K562 (cell line): Measurements from ENCODE around the gene CCL13. TPM values are rescaled to one million over a fixed set of nuclear protein-coding genes. Genes with fewer than 3 reads are reported as not detected.
A peak's percentile ranks its signal among the peaks of the same experiment; 100 is the strongest.

ENCODE experiments used
- CBFA2T2 ChIP-seq: fragments of 450-650 bp; conservative IDR thresholded peaks from 2 replicates; pipeline ENCODE4 v1.6.1; 2017; ENCODE audit warnings: mild to moderate bottlenecking
- EHMT2 ChIP-seq: fragments of 450-650 bp; IDR thresholded peaks from 2 replicates; pipeline ENCODE4 v1.6.1; 2018; ENCODE audit warnings: antibody characterized with exemption
- ELK3 ChIP-seq: fragments of 450-650 bp; formaldehyde crosslinking; IDR thresholded peaks from 2 replicates; pipeline ENCODE4 v1.4.0; 2020; ENCODE audit warnings: mild to moderate bottlenecking
- EP400 ChIP-seq: fragments of 450-650 bp; IDR thresholded peaks from 2 replicates; pipeline ENCODE4 v1.6.1; 2017; ENCODE audit warnings: antibody characterized with exemption, mild to moderate bottlenecking, moderate library complexity
- ETS1 ChIP-seq: conservative IDR thresholded peaks from 2 replicates; pipeline ENCODE4 v1.6.1; 2011; ENCODE audit warnings: low read depth, mild to moderate bottlenecking, low read length; ENCODE audit not compliant: control insufficient read depth
- EWSR1 ChIP-seq: fragments of 450-650 bp; IDR thresholded peaks from 2 replicates; pipeline ENCODE4 v1.6.1; 2018; ENCODE audit warnings: borderline replicate concordance, mild to moderate bottlenecking, low read depth, moderate library complexity; ENCODE audit not compliant: partially characterized antibody
- FOXA3 ChIP-seq, 2 experiments: fragments of 450-650 bp in 1 of 2; sonication (generic) in 1 of 2; formaldehyde crosslinking; IDR thresholded peaks in 1 of 2; conservative IDR thresholded peaks in 1 of 2; 2 replicates each; pipeline versions ENCODE4 v1.4.0 to v1.8.0; 2020 to 2022; ENCODE audit warnings: mild to moderate bottlenecking in 2 of 2, missing genetic modification reagents in 1 of 2
- FOXP1 ChIP-seq: sonication (generic); formaldehyde crosslinking; IDR thresholded peaks from 2 replicates; pipeline ENCODE4 v1.8.0; 2022; ENCODE audit warnings: mild to moderate bottlenecking, missing genetic modification reagents
- FUS ChIP-seq: fragments of 200-400 bp; formaldehyde crosslinking; optimal IDR thresholded peaks from 2 replicates; pipeline ENCODE3; 2017; ENCODE audit warnings: low read depth, low read length
- GTF2B ChIP-seq: IDR thresholded peaks from 2 replicates; pipeline ENCODE4 v1.6.1; 2011; ENCODE audit not compliant: insufficient read length; ENCODE audit errors: extremely low read depth
- HDGF ChIP-seq: fragments of 450-650 bp; IDR thresholded peaks from 2 replicates; pipeline ENCODE4 v1.6.1; 2016
- IFI16 ChIP-seq: fragments of 250-450 bp; sonication (Bioruptor Pico); IDR thresholded peaks from 2 replicates; pipeline ENCODE4 v2.1.2; 2022; ENCODE audit warnings: mild to moderate bottlenecking, inconsistent platforms
- JUNB ChIP-seq: fragments of 450-650 bp; formaldehyde crosslinking; conservative IDR thresholded peaks from 2 replicates; pipeline ENCODE4 v1.4.0; 2020; ENCODE audit warnings: mild to moderate bottlenecking
- KAT8 ChIP-seq: fragments of 450-650 bp; IDR thresholded peaks from 2 replicates; pipeline ENCODE4 v1.6.1; 2016; ENCODE audit warnings: low read depth, mild to moderate bottlenecking
- MLX ChIP-seq, 2 experiments: fragments of 450-650 bp in 1 of 2; sonication (generic) in 1 of 2; formaldehyde crosslinking; conservative IDR thresholded peaks; 2 replicates each; pipeline versions ENCODE4 v1.4.0 to v1.8.1; 2020 to 2022; ENCODE audit warnings: mild to moderate bottlenecking in 1 of 2, missing genetic modification reagents in 1 of 2
- NR4A1 ChIP-seq, 2 experiments: fragments of 250-450 bp in 1 of 2; fragments of 450-650 bp in 1 of 2; sonication (Bioruptor Pico) in 1 of 2; IDR thresholded peaks; 2 replicates each; pipeline versions ENCODE4 v1.4.0 to v1.6.1; 2016 to 2020; ENCODE audit warnings: mild to moderate bottlenecking in 2 of 2, missing compliant biosample characterization in 1 of 2, missing genetic modification characterization in 1 of 2, moderate library complexity in 1 of 2
- NUFIP1 ChIP-seq: fragments of 450-650 bp; IDR thresholded peaks from 2 replicates; pipeline ENCODE4 v1.6.1; 2018; ENCODE audit not compliant: partially characterized antibody
- PTRF ChIP-seq: fragments of 450-650 bp; IDR thresholded peaks from 2 replicates; pipeline ENCODE4 v1.6.1; 2016; ENCODE audit warnings: mild to moderate bottlenecking, missing genetic modification characterization, missing compliant biosample characterization
- PTTG1 ChIP-seq: fragments of 450-650 bp; IDR thresholded peaks from 2 replicates; pipeline ENCODE4 v1.6.1; 2016; ENCODE audit warnings: low read depth, mild to moderate bottlenecking, missing genetic modification characterization, missing compliant biosample characterization
- RBM15 ChIP-seq: fragments of 200-400 bp; formaldehyde crosslinking; IDR thresholded peaks from 2 replicates; pipeline ENCODE4 v1.6.1; 2018; ENCODE audit warnings: mild to moderate bottlenecking, low read length, moderate library complexity; ENCODE audit not compliant: insufficient read depth
- SRF ChIP-seq, 2 experiments: fragments of 250-450, 450-650 bp in 1 of 2; sonication (Bioruptor Pico) in 1 of 2; sonication (generic) in 1 of 2; formaldehyde crosslinking; IDR thresholded peaks; 2 replicates each; pipeline versions ENCODE4 v1.5.0 to v1.5.1; 2020 to 2022; ENCODE audit warnings: mild to moderate bottlenecking in 1 of 2, missing genetic modification reagents in 1 of 2
- TEAD2 ChIP-seq: fragments of 450-650 bp; IDR thresholded peaks from 2 replicates; pipeline ENCODE4 v1.6.1; 2016; ENCODE audit warnings: missing genetic modification characterization, control low read depth, missing compliant biosample characterization
- ZBTB1 ChIP-seq: sonication (generic); formaldehyde crosslinking; IDR thresholded peaks from 2 replicates; pipeline ENCODE4 v1.8.1; 2023; ENCODE audit warnings: missing genetic modification reagents, low read depth, mild to moderate bottlenecking, borderline replicate concordance
- ZNF124 ChIP-seq: sonication (generic); formaldehyde crosslinking; IDR thresholded peaks from 2 replicates; pipeline ENCODE4 v1.8.1; 2022; ENCODE audit warnings: missing genetic modification reagents
- polyA plus RNA-seq, 8 experiments: library from polyadenylated mRNA; depleted of rRNA in 4 of 8; stranded (reverse) in 5 of 8; unstranded in 3 of 8; fragments of >200 nt; fragmentation: Nextera tagmentation in 2 of 8; fragmentation: Illumina TruSeq in 1 of 8; extraction: Ambion mirVana in 2 of 8; extraction: Trizol in 1 of 8; gene quantifications; 2 replicates each; pipeline versions ENCODE4 v1.2.1 to v1.2.3, GENCODE V29; 2011 to 2014; ENCODE audit warnings: inconsistent platforms in 1 of 8, missing spikeins in 1 of 8
- total RNA-seq, 7 experiments: library from RNA; depleted of rRNA in 6 of 7; stranded (reverse); fragments of >200 nt in 6 of 7; fragmentation: Illumina TruSeq in 2 of 7; extraction: Trizol in 2 of 7; gene quantifications; 2 replicates each; pipeline versions ENCODE4 v1.2.1 to v1.2.3, GENCODE V29; 2011 to 2021; ENCODE audit warnings: low replicate concordance in 1 of 7

Gene CCL13
- total and polyA plus RNA-seq, 9 of the 15 experiments (the other 6 are each of a cell fraction or from before 2014, with no cell fraction given), result not detected

GRCh38 chr17:34347063-34347462 lies 9.2 kb upstream of the CCL13 start (continued):
- TF ChIP-seq EHMT2 (no peak), NUFIP1 (no peak), TEAD2 (tag) (no peak), PTRF (tag) (no peak), ELK3 (CRISPR knock-in tag) (no peak), HDGF (no peak), ZNF124 (CRISPR knock-in tag) (no peak), PTTG1 (tag) (no peak), CBFA2T2 (no peak), ZBTB1 (CRISPR knock-in tag) (no peak), SRF (CRISPR knock-in tag; IDR thresholded peaks at IDR 0.05) (no peak), FOXA3 (CRISPR knock-in tag; conservative IDR thresholded peaks at IDR 0.05 in 1 of 2, IDR thresholded peaks at IDR 0.05 in 1 of 2) (peak in 1 of 2 experiments; percentile 84; a peak in 2 of 4 replicates), FUS (no peak), RBM15 (no peak), NR4A1 (CRISPR knock-in tag; IDR thresholded peaks at IDR 0.05) (no peak), NR4A1 (tag; IDR thresholded peaks at IDR 0.05) (no peak), JUNB (CRISPR knock-in tag) (0 out of 2 replicates have a peak, but pooled peaks have one; percentile 33), EWSR1 (no peak), MLX (CRISPR knock-in tag; conservative IDR thresholded peaks at IDR 0.05) (no peak), GTF2B (no peak), ETS1 (no peak), IFI16 (no peak), EP400 (no peak; the same call in 1 of the 2 replicates), KAT8 (no peak), FOXP1 (CRISPR knock-in tag) (no peak)
